Measurements from ENCODE around the gene UBA1. TPM values are rescaled to one million over a fixed set of nuclear protein-coding genes. Genes with fewer than 3 reads are reported as not detected.
"Not testable (repeated sequence)": the region's sequence is repeated elsewhere in the genome, so short reads cannot be mapped to it uniquely, and the experiment has no call there.

The UBA1 gene
- total RNA-seq, 1 donor from 2014 or later, result 160 TPM

GRCh38 chrX:47239898-47240545 lies 46.4 kb downstream of the UBA1 start:
- DNase-seq (ENCODE audit: low spot score), result peak; percentile 36
- intact Hi-C loops (cut with DNase I), result no loop called here

GRCh38 chrX:47240619-47241018 lies 47.0 kb downstream of the UBA1 start:
- intact Hi-C loops (cut with DNase I), result no loop called here

DNA sequence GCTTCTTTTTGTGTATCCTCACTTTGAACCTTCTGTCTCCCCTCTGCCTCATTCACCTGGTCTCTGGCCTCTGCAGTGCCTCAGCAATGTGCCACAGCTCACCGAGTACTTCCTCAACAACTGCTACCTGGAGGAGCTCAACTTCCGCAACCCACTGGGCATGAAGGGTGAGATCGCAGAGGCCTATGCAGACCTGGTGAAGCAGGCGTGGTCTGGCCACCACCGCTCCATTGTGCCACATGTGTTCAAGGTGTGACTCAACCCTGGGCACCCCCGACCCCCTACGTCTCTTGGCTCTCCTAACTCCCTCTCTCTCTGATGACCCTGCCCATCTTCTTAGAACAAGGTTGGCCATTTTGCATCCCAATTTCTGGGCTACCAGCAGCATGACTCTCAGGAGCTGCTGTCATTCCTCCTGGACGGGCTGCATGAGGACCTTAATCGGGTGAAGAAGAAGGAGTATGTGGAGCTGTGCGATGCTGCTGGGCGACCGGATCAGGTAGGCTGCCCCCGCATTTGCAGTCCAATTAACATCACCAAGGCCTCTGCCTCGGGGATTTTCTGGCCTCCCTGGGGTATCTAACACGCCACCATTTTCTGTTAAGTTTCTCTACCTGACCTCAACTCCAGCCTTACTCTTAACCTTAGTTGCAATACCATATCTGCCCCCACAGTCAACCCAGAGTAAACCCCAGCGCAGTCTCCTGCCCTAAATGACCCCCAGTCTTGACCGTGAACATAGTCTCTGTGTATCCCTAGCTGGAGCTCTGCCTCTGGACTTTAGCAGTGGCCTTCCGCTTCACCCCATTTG lies 47.8 kb downstream of the UBA1 start:
- DNase-seq (ENCODE audit: low spot score), result peak; percentile 63
- intact Hi-C loops (cut with DNase I), result no loop called here

More at GRCh38 chrX:47240619-47241018, 47.0 kb downstream of the UBA1 start:
- DNase-seq (ENCODE audit: low spot score), result peak; percentile 43

GRCh38 chrX:47242321-47242720 lies 48.7 kb downstream of the UBA1 start:
- intact Hi-C loops (cut with DNase I), result no loop called here
- no peak for DNase-seq (ENCODE audit: low spot score)

DNA sequence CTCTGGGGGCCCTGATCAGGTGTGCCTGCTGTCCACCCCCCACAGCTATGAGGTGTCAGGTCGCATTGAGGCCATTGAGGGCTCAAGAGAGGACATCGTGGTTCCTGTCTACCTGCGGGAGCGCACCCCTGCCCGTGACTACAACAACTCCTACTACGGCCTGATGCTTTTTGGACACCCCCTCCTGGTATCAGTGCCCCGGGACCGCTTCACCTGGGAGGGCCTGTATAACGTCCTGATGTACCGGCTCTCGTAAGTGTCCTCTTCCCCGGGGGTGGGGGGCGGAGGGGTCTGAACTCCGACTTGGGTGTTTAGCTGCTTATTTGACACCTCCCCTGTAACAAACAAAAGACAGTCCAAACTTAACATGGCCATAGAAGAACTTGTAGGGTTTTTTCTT lies 49.7 kb downstream of the UBA1 start:
- intact Hi-C loops (cut with DNase I), result no loop called here
- peak; percentile 51 for DNase-seq (ENCODE audit: low spot score)

DNA sequence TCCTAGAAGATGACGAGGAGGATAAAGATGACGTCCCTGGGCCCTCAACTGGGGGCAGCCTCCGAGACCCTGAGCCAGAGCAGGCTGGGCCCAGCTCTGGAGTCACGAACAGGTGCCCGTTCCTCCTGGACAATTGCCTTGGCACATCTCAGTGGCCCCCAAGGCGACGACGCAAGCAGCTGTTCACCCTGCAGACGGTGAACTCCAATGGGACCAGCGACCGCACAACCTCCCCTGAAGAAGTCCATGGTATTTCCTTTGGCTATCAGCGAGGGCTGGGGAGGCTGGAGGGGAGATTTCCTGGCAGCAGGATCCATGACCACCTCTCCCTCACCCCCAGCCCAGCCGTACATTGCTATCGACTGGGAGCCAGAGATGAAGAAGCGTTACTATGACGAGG lies 51.0 kb downstream of the UBA1 start:
- DNase-seq (ENCODE audit: low spot score), result peak; percentile 74
- intact Hi-C loops (cut with DNase I), result no loop called here

GRCh38 chrX:47245156-47245555 lies 51.5 kb downstream of the UBA1 start:
- intact Hi-C loops (cut with DNase I), result no loop called here
- DNase-seq (ENCODE audit: low spot score), result peak; percentile 44

GRCh38 chrX:47247206-47247998 lies 53.8 kb downstream of the UBA1 start:
- intact Hi-C loops (cut with DNase I), result no loop called here

DNA sequence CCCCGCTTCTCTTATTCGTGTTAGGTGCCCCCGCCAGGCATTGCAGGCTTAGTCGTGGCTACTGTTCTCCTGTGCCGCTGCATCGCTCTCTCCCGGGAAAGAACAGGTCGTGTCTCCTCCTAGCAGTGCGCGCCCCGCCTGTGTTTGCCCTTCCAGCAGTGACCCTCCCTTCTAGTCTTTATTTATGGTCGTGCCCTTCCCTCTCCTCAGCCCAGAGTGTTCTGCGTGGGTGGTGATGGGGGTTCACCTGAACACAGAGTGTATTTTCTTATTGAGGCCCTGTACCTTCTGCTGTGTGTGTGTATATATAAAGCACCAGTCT lies 54.3 kb downstream of the UBA1 start:
- intact Hi-C loops (cut with DNase I), result no loop called here
- DNase-seq (ENCODE audit: low spot score), result peak; percentile 66

More at GRCh38 chrX:47247206-47247998, 53.8 kb downstream of the UBA1 start:
- peak; percentile 26 for DNase-seq (ENCODE audit: low spot score)

GRCh38 chrX:47248576-47248975 lies 54.9 kb downstream of the UBA1 start:
- intact Hi-C loops (cut with DNase I), result no loop called here

GRCh38 chrX:47250017-47250347 lies 56.4 kb downstream of the UBA1 start:
- intact Hi-C loops (cut with DNase I), result no loop called here
- DNase-seq (ENCODE audit: low spot score), result no peak

More at GRCh38 chrX:47248576-47248975, 54.9 kb downstream of the UBA1 start:
- DNase-seq (ENCODE audit: low spot score), result peak; percentile 56

GRCh38 chrX:47257620-47258019 lies 64.0 kb downstream of the UBA1 start:
- DNase-seq (ENCODE audit: low spot score); intact Hi-C loops (cut with DNase I): not testable (repeated sequence)

Other genes starting within 250 kb of the UBA1 start
- gene RGN, start 115.4 kb upstream of the UBA1 start, total RNA-seq, result 17.1 TPM
- gene NDUFB11, start 49.1 kb upstream of the UBA1 start, total RNA-seq, result 109 TPM
- 27.1 TPM for gene RBM10, start 48.6 kb upstream of the UBA1 start, total RNA-seq
- 177 TPM for gene CDK16, start 24.9 kb downstream of the UBA1 start, total RNA-seq
- gene USP11, start 39.2 kb downstream of the UBA1 start, total RNA-seq, result 64.9 TPM
- 0.11 TPM for gene ZNF157, start 176.7 kb downstream of the UBA1 start, total RNA-seq

All from cardiac septum (tissue), 1 donor.